ENCODE results near the gene SEMA4D.

Gene SEMA4D

DNA sequence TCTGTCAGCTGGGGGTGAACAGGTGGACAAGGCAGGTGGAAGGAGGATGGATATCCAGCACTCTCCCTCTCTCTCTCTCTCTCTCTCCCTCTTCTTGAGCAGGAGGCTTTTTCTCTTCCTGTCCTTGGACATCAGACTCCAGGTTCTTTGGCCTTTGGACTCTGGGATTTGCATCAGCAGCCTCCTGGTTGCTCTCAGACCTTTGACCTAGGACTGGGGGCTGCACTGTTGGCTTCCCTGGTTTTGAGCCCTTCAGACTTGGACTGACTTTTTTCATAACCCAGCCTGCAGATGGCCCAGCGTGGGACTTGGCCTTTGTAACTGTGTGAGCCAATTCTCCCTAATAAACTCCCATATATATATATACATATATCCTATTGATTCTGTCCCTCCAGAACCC lies 35.0 kb upstream of the SEMA4D start:
- ATAC-seq (ENCODE audit: insufficient read depth, low read depth), result no peak

DNA sequence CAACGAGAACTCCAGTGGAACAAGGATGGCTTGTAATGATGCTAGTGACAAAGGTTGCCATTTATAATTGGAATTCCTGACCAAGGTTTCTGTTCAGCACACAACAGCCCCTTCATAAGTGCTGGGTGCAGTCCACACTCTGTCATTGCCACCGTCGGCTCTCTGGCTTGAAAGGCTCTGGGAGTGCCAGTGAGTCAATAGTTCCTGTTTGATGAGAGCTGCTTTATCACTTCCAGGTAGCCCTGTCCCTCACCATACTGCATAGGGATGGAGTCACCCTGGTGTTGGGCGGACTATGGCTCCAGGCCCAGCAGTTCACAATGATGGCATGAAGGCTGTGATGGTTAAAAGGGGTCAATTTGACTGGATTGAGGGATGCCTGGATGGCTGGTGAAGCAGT lies 34.6 kb upstream of the SEMA4D start:
- H2AFZ ChIP-seq (ENCODE audit: low read depth, low read length), result no peak overlapping the region
- ATAC-seq (ENCODE audit: insufficient read depth, low read depth) (no peak), DNase-seq (no peak)
- no peak overlapping the region for H3K4me2 ChIP-seq (ENCODE audit: insufficient read depth, low read length)
- H3K27ac ChIP-seq (ENCODE audit: low read length), result peak overlapping the region; percentile 42; the same call in 1 of the 2 replicates
- no peak overlapping the region for H3K9ac ChIP-seq (ENCODE audit: low read depth, low read length)
- H3K4me3 ChIP-seq (ENCODE audit: low read depth in 1 of 2, low read length in 2 of 2), result no peak overlapping the region
- H3K4me1 ChIP-seq (ENCODE audit: insufficient read depth, low read length), result peaks cover 81% of the 10 kb centered on the region
- no peaks in the 10 kb centered on the region for H3K36me3 ChIP-seq (ENCODE audit: insufficient read depth, low read length)
- H3K27me3 ChIP-seq (ENCODE audit: insufficient read depth, low read length, poor library complexity), result no peaks in the 10 kb centered on the region
- no peaks in the 10 kb centered on the region for H3K9me3 ChIP-seq (ENCODE audit: insufficient read depth, low read length, severe bottlenecking)
- no peaks in the 10 kb centered on the region for H4K20me1 ChIP-seq (ENCODE audit: insufficient read depth, low read length)
- TF ChIP-seq, protein P1, sequence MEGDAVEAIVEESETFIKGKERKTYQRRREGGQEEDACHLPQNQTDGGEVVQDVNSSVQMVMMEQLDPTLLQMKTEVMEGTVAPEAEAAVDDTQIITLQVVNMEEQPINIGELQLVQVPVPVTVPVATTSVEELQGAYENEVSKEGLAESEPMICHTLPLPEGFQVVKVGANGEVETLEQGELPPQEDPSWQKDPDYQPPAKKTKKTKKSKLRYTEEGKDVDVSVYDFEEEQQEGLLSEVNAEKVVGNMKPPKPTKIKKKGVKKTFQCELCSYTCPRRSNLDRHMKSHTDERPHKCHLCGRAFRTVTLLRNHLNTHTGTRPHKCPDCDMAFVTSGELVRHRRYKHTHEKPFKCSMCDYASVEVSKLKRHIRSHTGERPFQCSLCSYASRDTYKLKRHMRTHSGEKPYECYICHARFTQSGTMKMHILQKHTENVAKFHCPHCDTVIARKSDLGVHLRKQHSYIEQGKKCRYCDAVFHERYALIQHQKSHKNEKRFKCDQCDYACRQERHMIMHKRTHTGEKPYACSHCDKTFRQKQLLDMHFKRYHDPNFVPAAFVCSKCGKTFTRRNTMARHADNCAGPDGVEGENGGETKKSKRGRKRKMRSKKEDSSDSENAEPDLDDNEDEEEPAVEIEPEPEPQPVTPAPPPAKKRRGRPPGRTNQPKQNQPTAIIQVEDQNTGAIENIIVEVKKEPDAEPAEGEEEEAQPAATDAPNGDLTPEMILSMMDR (IDR thresholded peaks at IDR 0.05; ENCODE audit: borderline replicate concordance, extremely low read depth, low read length, poor library complexity, severe bottlenecking), result no peak
- no peak for TF ChIP-seq EZH2 (IDR thresholded peaks at IDR 0.05; ENCODE audit: borderline replicate concordance, low read depth, low read length, severe bottlenecking)
- 0 out of 2 replicates have a peak, but pooled peaks cover 5% of the 10 kb centered on the region for H3K79me2 ChIP-seq (ENCODE audit: insufficient read depth, low read length)

More for the DNA sequence above, 35.0 kb upstream of the SEMA4D start:
- no peak overlapping the region for H2AFZ ChIP-seq (ENCODE audit: low read depth, low read length)
- no peak overlapping the region for H3K4me3 ChIP-seq (ENCODE audit: low read depth in 1 of 2, low read length in 2 of 2)
- H3K4me2 ChIP-seq (ENCODE audit: insufficient read depth, low read length), result no peak overlapping the region
- no peak for TF ChIP-seq EZH2 (IDR thresholded peaks at IDR 0.05; ENCODE audit: borderline replicate concordance, low read depth, low read length, severe bottlenecking)
- TF ChIP-seq, protein P1 (IDR thresholded peaks at IDR 0.05; ENCODE audit: borderline replicate concordance, extremely low read depth, low read length, poor library complexity, severe bottlenecking), result no peak
- 0 out of 2 replicates have a peak, but pooled peaks cover 5% of the 10 kb centered on the region for H3K79me2 ChIP-seq (ENCODE audit: insufficient read depth, low read length)
- no peak overlapping the region for H3K9ac ChIP-seq (ENCODE audit: low read depth, low read length)
- H4K20me1 ChIP-seq (ENCODE audit: insufficient read depth, low read length), result no peaks in the 10 kb centered on the region
- H3K36me3 ChIP-seq (ENCODE audit: insufficient read depth, low read length), result no peaks in the 10 kb centered on the region
- peak overlapping the region; percentile 42; the same call in 1 of the 2 replicates for H3K27ac ChIP-seq (ENCODE audit: low read length)
- H3K4me1 ChIP-seq (ENCODE audit: insufficient read depth, low read length), result peaks cover 81% of the 10 kb centered on the region
- DNase-seq, result no peak
- no peaks in the 10 kb centered on the region for H3K27me3 ChIP-seq (ENCODE audit: insufficient read depth, low read length, poor library complexity)
- no peaks in the 10 kb centered on the region for H3K9me3 ChIP-seq (ENCODE audit: insufficient read depth, low read length, severe bottlenecking)

DNA sequence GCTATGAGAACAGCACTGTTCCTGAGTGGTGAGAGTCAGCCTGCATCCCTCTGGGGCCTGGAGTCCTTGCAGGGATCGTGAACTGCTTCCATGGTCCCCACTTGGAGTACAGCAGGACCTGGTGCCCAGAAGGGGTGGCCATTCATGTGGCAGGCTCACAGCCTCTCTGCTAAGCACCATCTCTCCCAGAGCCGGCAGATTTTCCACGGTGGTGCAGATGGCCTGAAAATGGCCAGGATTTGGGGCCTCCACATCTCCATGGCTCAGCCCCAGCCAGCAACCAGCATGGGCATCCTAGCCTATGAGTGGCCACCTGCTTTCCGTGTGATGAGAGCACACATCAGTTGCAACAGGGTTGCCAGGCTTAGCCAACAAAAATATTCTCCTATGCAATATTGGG lies 33.9 kb upstream of the SEMA4D start:
- Histone ChIP-seq H3K79me2 (ENCODE audit: insufficient read depth, low read length) (0 out of 2 replicates have a peak, but pooled peaks cover 5% of the 10 kb centered on the region), H3K9ac (ENCODE audit: low read depth, low read length) (no peak overlapping the region), H3K4me3 (ENCODE audit: low read depth in 1 of 2, low read length in 2 of 2) (no peak overlapping the region), H3K27ac (ENCODE audit: low read length) (peak overlapping the region; percentile 66), H3K36me3 (ENCODE audit: insufficient read depth, low read length) (no peaks in the 10 kb centered on the region), H3K4me1 (ENCODE audit: insufficient read depth, low read length) (peaks cover 81% of the 10 kb centered on the region), H3K9me3 (ENCODE audit: insufficient read depth, low read length, severe bottlenecking) (no peaks in the 10 kb centered on the region), H2AFZ (ENCODE audit: low read depth, low read length) (no peak overlapping the region), H3K4me2 (ENCODE audit: insufficient read depth, low read length) (no peak overlapping the region), H4K20me1 (ENCODE audit: insufficient read depth, low read length) (no peaks in the 10 kb centered on the region), H3K27me3 (ENCODE audit: insufficient read depth, low read length, poor library complexity) (no peaks in the 10 kb centered on the region)
- ATAC-seq (ENCODE audit: insufficient read depth, low read depth) (no peak), DNase-seq (no peak)
- no peak for TF ChIP-seq EZH2 (IDR thresholded peaks at IDR 0.05; ENCODE audit: borderline replicate concordance, low read depth, low read length, severe bottlenecking)
- TF ChIP-seq, protein P1 (IDR thresholded peaks at IDR 0.05; ENCODE audit: borderline replicate concordance, extremely low read depth, low read length, poor library complexity, severe bottlenecking), result no peak
